NOMO-1 treated with DMSO at 0.1 percent for 48 hours (cell line): ENCODE measurements around the gene GALNT6.
A peak's percentile ranks its signal among the peaks of the same experiment; 100 is the strongest.
"Not testable (repeated sequence)": the region's sequence is repeated elsewhere in the genome, so short reads cannot be mapped to it uniquely, and the experiment has no call there.

Experiments
- DNase-seq: peaks from one replicate; lab custom pipeline; 2025; ENCODE audit not compliant: unreplicated experiment; lab: John Stamatoyannopoulos, UW

GALNT6 gene

DNA sequence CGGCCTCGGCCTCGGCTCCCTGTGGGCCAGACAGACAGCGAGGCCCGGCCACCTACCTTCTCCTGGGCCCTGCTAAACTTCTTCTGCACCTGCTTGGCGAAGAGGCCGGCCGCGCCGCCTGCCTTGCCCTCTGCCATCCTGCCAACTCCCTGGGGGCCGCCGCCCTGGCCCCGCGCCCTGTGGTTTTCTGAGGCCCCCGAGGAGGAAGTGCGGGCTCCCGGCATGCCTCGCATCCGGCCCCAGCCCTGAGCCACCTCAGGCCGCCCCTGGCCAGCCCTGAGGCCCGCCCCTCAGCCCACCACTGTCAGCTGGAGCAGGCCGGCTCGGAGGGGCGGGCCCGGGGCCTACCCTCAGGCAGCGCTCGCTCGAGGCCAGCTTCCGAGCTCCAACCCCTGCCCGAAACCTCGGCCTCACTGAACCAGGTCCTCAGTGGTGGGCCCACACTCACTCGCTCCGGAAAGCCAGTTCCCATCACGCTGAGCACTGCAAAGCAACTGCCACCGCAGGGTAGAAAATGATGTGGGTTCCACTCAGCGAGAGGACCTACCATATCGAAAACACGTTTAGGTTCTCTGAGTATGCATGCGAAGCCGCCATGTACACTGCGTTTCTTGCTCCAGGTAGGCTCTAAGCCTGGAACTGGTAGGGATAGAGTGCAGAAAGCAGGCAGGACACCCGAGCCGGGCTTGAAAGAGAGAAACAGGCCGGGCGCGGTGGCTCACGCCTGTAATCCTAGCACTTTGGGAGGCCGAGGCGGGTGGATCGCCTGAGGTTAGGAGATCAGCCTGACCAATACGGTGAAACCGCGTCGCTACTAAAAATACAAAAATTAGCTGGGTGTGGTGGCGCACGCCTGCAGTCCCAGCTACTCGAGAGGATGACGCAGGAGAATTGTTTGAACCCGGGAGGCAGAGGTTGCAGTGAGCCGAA is 67.0 kb downstream of the GALNT6 start, which contains the start of gene BIN2:
BIN2 (minus strand) TSS at position 209 of the 930 bp plus-strand sequence; CDS start at position 137, 72 bp downstream.
- peak; percentile 76 for DNase-seq

DNA sequence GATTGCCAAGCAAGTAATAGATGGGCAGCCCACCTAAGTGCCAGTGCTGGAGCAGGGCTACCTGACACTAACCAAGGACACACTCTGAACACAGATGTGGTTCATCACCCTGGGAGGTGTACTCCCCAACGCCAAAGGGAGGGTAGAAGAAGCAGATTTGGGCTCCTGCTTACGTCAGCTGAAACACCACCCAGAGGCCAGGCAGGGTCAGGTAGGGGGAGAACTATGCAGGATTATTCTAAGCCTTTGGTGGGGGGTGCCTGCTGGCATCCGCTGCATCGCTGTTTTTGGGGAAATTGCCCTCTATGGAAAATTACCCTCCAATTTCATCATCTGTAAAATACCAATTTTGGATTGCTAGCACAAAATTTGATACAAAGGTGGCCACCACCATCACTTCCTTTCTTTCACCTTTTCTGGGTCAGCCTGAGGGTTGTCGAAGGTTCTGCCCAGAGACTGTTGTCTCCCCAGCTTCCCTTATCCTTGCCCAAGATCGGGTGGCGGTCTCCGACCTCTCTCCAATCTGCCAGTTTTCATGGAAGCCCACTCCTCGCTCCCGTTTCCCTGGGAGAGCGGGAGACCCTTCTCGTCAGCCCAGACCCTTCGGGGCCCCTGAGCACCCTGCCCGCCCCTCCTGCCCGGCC is 67.8 kb downstream of the GALNT6 start:
- DNase-seq: peak; percentile 42

DNA sequence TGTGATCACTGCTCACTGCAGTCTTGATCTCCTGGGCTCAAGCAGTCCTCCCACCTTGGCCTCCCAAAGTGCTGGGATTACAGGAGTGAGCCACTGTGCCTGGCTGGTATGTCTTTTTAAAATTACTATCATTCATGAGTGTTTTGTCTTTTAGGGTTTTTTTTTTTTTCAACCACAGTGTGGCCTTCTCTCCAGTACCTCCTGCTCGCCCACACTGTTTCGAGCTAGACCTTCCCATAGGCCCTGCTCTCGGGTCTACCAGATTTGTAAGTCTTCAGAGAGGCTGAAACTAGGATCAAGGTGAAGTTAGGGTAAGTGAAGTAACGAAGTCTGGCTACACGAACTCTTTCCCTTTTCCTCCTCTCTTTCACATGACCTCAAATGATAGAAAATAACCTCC is 68.8 kb downstream of the GALNT6 start:
- DNase-seq: no peak

DNA sequence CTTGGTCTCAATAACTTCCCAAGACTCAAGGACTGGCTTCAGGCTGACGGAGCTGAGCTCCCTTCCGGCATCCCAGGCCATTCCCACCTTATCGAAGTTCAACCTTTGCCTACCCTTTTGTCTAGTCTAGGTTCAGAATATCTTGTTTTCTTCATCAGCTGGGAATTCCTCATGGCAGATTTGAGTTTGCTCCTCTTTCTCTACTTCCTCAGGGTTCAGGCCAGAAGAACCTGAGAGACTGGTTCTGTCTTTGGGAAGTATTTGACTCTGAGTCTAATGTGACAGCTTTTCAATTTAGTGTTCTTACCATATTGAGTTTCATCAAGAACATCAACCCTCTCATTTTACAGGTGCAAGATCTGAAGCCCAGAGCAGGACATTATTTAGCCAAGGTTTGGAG is 69.3 kb downstream of the GALNT6 start:
- DNase-seq: no peak

DNA sequence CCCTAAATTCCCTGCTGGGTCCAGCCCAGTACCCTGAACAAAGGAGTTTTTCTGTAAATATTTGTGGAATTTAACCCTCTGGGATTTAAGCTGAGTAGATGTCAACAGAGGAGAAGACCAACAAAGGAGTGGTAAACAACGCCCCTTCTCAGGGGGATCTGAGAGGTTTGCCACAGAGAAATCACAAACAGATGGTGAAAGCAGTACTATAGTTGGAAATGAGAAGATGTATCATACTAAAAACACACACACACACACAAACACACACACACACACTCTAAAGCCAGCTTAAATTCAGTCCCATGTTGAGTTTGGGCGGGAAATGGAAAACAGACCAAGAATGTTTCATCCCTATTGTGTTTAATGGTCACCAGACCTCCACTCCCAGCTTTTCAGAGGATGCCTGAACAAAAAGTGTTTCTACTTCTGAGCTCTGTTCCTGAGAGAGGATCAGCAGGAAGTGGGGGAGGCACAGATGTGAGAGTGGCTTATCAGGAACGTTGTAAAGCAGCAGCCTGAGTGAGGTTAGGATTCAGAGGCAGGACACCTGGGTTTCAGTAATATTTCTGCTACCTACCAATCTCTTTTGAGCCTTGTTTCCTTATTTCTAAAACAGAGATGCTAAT is 70.4 kb downstream of the GALNT6 start:
- DNase-seq: no peak

DNA sequence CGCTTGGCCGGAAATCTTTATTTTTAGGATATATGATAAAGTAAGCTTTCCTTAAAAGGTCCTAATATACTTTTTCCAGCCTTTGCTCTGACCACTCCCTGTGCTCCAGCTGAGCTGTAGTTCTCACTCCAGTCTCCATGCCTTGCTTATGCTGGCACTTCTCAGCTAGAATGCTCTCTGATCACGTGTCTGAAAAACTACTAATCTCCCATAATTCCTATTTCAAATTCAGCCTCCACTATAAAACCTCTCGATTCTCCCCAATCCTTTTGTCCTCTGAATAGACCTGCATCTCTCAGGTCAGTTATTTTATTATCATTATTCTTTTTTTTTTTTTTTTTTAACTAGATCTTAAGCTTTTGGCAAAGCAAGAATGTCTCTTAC is 70.9 kb downstream of the GALNT6 start:
- no peak for DNase-seq

DNA sequence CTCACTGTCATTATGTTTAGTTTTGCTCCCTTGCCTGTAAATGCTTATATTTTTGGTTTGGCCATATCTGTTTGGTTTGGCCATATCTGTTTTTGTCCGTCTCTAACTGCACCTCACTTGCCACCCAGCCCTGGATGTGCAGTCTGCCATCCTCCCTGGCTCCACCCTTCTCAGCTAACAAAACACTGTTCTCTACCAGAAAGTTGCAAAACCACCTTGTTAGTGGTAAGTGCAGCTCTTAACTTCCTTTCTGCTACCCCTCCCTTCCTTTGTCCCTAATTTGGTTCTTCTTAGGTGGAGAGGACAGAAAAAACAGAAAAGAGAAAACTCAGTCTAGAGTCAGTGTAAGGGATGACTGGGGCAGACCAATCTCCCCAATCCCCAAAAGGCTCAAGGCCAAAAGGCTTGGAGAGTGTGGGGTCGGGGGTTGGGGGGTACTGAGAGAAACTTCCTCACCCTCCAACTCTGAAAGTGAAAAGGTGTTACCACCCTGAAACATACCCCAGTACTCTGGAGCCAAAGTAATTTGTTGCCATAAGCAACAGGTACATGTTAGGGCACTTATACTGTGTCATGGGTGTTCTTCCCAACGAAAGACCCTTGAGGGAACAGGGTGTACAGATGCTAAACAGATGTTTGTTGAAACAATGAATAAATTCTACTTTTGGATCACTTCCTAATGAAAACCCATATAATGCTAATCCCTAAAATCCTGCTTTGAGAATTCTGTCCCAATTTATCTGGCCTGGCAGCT is 72.2 kb downstream of the GALNT6 start:
- DNase-seq: peak; percentile 95

DNA sequence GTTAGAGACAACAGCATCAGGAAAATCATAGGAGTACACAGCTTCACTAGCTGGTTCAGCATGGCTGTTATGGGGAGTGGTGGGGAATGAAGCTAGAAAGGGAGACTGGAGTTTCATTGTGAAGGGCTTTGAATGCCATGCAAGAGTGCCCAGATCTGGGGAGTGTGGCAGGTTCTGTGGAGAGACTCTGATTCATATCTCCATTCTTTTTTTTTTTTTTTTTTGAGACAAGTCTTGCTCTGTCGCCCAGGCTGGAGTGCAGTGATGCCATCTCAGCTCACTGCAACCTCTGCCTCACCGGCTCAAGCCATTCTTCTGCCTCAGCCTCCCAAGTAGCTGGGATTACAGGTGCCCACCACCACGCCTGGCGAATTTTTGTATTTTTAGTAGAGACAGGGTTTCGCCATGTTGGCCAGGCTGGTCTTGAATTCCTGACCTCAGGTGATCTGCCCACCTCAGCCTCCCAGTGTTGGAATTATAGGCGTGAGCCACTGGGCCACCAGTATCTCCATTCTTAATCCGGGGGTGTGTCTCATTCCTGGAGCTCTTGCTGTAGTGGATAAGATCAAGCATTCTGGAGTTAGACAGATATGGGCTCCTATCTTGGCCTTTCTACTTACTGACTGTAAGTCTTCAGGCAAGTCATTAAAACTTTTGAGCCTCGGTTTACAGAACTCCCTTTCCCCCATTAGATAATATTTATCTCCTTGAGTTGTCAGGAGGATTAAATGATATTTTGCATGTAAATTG is 73.0 kb downstream of the GALNT6 start:
- DNase-seq: not testable (repeated sequence)

DNA sequence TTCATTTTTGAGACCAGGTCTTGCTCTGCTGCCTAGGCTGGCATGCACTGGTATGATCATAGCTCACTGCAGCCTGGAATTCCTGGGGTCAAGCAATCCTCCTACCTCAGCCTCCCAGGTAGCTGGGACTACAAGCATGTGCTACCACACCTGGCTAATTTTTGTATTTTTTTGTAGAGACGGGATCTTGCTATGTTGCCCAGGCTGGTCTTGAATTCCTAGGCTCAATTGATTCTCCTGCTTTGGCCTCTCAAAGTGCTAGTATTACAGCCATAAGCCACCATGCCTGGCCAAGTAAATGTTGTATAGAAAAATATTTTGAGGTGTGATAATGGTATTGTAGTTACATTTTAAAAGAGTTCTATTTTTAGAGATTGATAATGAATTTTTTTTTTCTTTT is 79.8 kb downstream of the GALNT6 start:
- DNase-seq: no peak

DNA sequence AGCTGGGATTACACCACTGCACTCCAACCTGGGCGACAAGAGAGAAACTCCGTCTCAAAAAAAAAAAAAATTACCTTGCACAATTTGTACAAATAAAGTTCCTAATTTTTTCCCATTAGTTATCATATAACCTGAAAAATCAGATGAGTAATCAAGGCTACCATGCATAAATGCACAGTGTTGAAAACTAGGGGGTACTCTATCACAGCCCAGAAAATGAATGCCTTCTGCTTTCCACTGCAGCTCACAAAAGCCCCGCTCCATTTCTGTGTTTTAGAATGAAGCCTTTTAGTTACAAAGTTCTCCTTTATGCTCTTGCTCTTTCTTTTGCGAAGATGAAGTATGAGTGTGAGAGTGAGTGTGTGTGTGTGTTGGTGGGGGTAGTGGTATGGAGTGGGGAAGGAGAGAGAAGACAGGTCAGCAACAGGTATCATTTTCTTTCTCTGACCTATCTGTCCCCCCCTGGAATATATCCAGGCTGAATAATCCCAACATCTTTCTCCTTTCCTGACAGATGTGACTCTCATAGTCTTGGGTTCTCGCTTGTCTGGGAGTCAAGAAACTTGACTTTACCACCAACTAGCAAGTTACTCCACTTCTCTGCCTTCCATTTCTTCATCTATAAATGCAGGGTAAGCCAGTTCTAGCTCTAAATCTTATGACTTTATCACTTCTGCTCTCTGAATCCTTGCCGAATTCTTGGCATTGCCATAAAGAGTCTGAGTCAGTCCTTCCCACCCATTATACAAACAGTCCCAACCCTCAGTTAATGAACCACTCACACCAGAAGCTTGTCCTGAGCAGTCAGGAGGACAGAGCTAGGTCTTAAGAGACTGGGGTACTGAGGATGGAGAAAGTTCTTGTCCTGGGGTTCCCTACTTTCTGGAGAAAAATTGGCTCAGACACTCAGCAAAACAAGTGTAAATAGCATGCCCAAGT is 83.3 kb downstream of the GALNT6 start:
- no peak for DNase-seq

DNA sequence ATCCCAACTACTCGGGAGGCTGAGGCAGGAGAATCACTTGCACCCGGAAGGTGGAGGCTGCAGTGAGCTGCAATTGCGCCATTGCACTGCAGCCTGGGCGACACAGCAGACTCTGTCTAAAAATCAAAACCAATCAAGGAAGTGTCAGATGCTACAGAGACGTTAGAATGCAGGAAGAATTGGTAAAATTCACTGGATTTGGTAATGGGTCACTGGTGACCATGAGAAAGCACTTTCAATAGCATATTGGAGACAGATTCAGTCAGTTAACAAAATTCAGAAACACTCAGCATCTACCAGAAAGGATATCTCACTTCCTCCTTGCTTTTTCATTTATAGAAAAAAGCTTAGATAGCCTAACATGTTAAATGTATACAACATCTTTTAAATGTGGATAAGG is 84.7 kb downstream of the GALNT6 start:
- peak; percentile 19 for DNase-seq
